Measurements from ENCODE around the gene PTPRN2.
"Not testable (repeated sequence)": the region's sequence is repeated elsewhere in the genome, so short reads cannot be mapped to it uniquely, and the experiment has no call there.

PTPRN2 gene

GRCh38 chr7:158414002-158414401 is 173.6 kb downstream of the PTPRN2 start:
- DNase-seq, result no peak

- no peak for DNase-seq
Measured at GRCh38 chr7:158411232-158411950, 176.2 kb downstream of the PTPRN2 start.

GRCh38 chr7:158410720-158411119 is 176.9 kb downstream of the PTPRN2 start:
- no peak for DNase-seq

DNA sequence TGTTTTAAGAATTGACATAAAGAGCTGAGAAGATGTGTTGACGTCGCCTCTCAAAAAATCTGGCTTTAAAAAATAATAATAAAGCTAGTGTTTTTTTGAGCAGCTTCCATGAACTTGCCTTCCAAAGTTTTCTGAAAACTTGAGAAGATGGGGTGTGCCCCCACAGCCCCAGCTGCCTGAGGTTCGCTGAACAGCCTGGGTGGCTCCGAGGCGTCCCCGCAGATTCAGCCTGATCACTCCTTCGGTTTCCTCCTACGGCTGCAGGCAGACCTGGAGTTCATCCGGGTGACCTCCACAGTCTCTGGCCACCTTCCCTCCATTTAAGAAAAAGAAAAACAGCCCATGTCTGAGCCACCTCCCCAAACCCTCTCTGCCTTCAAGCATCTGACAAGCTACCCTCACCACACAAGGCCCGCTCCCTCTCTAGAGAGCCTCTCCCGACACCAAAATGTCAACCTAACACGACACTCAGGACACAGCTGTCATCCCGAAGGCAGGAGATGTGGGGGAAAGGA is 177.8 kb downstream of the PTPRN2 start:
- DNase-seq, result no peak

GRCh38 chr7:158409120-158409519 is 178.5 kb downstream of the PTPRN2 start:
- DNase-seq, result no peak

DNA sequence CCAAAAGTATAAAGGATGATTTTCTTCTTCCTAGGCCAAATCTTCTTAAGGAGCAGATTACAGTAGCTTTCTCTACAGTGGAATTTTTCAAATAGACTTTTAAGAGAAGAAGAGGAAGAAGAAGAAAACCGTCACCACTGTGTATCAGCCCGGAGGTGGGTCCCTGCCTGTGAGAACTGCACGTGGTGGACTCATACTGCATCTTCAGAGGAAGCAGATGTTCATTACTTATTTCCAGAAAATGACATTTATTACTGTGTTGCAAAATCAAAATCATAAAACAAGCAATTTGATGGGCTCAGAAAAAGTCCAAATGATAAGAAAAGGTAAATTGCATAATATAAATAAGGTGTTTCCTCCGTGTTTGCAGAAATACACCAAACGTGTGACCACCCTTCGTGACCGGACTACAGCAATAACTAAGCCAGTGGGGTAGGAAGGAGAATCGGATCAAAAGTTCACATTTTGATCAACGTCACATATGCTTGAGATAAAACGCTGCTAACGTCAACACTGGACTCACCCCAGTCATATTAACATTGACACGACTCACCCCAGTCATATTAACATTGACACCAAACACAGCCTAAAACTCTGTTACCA is 179.2 kb downstream of the PTPRN2 start:
- no peak for DNase-seq

DNA sequence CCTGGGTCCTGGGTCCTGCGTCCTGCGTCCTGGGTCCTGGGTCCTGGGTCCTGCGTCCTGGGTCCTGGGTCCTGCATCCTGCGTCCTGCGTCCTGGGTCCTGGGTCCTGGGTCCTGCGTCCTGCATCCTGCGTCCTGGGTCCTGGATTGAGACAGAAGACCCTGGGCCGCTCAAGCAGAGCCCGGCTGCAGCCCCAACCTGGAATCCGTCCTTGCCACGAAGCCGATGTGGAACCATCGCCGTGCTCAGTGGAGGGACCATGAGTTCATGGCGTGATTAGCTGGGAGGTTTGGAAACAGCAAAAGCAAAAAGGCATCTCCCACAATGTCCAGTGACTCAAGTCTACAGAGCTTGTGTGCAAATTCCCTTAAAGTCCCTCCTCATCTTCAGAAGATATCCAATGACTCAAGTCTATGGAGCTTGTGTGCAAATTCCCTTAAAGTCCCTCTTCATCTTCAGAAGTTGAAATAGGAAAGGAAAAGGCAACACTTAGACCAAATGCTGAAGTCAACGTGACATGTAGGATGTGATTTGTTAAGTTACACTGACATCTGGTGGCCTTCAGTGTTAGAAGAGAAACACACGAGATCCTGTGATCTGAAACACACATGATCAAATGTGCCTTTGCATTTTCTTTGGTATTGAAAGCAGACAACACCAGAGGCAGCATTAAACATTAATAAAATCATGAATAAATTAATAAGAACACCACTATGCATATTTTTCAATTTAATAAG is 179.9 kb downstream of the PTPRN2 start:
- DNase-seq, result no peak

GRCh38 chr7:158406801-158407200 is 180.8 kb downstream of the PTPRN2 start:
- no peak for DNase-seq

- DNase-seq, result no peak
Measured at GRCh38 chr7:158406364-158406763, 181.3 kb downstream of the PTPRN2 start.

GRCh38 chr7:158405771-158406170 is 181.9 kb downstream of the PTPRN2 start:
- not testable (repeated sequence) for DNase-seq

- DNase-seq, result no peak
Measured at GRCh38 chr7:158405324-158405723, 182.3 kb downstream of the PTPRN2 start.

DNA sequence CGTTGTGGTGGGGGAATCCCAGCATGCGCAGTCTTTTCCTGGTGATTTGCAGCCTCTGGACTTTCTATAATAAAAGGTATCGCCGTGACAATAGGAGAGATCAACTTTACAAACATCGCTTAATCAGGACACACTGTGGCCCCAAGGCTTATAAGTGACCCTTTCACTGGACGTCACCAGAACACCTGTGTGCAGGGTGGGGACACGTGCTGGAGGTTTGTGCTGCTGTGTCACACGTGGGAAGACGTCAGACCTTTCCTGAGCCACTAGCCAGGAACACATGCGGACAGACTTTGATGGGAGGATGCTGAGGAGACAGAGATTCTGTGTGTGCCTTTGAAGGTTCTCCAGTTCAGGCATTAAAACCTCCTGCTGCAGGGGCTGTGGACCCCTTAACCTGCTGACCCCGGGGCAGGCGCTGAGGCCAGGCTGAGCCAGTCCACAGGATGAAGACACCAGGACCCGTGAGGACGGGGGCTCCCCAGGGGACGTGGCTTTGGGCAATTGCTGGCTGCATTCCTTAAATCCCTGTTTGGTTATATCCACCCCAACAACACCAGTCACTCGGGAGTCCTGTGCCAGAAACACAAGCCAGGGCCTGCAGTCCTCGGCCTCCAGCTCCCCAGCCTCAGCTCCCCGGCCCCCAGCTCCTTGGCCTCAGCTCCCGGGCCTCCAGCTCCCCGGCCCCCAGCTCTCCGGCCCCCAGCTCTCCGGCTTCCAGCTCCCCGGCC is 183.4 kb downstream of the PTPRN2 start:
- DNase-seq, result no peak

GRCh38 chr7:158403013-158403821 is 184.4 kb downstream of the PTPRN2 start:
- DNase-seq, result no peak

GRCh38 chr7:158402471-158402870 is 185.2 kb downstream of the PTPRN2 start:
- no peak for DNase-seq

DNA sequence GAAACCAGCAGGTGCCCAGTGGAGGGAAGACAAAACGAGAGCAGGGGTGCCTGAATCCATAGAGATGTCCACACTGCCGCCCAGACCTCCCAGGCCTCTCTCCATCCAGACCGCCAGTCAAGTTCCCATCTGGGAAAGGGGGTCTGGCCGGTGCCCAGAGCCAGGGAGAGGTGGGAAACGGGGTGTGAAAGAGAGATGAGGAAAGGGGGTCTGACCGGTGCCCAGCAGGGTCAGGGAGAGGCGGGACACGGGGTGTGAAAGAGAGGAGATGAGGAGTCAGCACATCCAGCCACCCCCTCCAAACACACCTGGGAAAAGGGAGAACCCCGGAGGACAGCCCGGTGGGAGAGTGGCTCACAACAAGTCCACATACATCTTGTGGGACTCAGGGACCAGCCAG is 185.8 kb downstream of the PTPRN2 start:
- DNase-seq, result no peak

GRCh38 chr7:158401295-158401694 is 186.3 kb downstream of the PTPRN2 start:
- DNase-seq, result no peak

- no peak for DNase-seq
Measured at GRCh38 chr7:158400601-158401225, 186.9 kb downstream of the PTPRN2 start.

- no peak for DNase-seq
Measured at GRCh38 chr7:158399762-158400161, 187.9 kb downstream of the PTPRN2 start.

DNA sequence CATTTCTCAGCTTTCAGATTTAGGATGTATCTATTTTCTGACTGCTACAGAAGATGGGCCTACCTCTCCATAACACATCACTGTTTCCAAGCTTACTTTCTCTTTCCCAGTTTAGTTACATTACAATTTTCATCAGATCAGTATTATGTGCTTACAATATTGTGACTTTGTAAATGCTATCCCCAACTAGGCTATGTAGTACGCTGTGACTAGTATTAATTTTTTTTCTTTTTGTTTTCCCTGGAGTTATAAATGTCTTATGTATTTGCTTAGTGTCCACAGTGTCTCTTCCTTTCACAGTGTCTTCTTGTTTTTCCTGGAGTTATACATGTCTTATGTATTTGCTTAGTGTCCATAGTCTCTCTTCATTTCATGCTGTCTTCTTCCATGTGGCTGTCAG is 188.9 kb downstream of the PTPRN2 start:
- no peak for DNase-seq

DNA sequence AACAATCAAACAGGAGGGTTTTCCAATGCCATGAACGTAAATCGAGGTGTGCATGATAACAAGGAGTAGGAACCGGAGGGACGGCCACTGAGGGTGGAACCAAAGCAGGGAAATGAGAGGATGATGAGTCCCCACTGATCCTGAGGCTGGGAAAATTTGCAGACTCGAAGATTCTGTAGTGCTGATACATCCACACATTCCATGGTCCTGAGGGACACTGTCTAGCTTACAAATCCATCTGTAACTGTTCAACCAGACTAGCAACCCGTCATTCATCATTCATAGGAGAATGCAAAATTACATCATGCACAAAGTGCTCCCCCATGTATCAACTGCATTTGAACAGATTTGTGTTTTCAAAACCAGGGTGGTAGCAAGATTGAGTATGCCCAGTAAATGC is 189.7 kb downstream of the PTPRN2 start:
- DNase-seq, result no peak

DNA sequence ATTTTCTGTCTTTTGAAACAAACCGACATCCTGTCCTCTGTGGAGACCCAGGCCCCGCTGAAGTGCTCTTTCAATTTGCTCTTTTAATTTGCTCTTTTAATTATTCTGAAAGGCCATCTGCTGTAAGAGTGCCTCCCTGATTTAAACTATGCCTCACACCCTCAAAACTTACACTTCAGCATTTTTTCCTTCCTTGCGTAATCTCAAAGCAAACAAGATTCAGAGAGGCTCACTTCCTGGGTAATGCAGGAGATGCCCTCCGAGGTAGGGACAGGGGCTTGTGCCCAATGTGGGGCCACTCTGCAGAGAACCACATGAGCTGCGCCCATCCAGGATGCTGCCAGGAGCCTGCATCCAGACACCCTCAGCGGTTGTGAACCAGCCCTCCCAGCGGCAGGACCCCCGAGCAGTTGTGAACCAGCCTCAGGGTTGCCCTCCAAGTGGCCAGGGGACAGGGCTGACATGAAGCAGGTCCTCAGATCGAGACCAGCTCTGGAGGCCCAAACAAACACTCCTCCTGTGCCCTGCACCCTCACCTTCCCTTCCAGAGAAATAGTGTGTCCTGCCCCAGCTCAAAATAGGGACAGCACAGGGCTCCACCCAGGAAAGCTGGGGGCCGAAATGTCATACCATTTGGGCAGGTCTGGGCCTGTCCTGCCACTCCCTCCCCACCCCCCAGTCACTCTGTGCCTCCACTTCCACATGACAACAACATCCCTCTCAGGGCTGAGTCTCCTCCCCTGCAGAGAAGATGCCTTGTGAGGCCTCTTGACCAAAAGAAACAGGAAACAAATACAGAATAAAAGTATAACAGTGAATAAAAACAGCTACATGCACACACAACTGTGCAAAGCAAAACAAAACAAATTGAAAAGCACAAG is 190.4 kb downstream of the PTPRN2 start:
- DNase-seq, result no peak
